CD4-positive, CD25-positive, alpha-beta regulatory T cell (primary cell): Measurements from ENCODE around the gene HGD. TPM values are rescaled to one million over a fixed set of nuclear protein-coding genes. Genes with fewer than 3 reads are reported as not detected.

Experiments
- ATAC-seq, 2 donors: fragments of 150-1000 bp; cut with Tn5 transposase; one replicate each; pipeline ENCODE4 v1.10.0; 2021; ENCODE audit warnings: low read depth in 2 of 2, moderate number of reproducible peaks in 2 of 2, moderate library complexity in 1 of 2
- DNase-seq, 3 donors: peaks; one replicate each; pipeline versions ENCODE4 v3.0.0 to v3.0.0-alpha.2; 2012 to 2022; ENCODE audit warnings: mixed read lengths in 1 of 3
- H3K27ac ChIP-seq: one replicate; pipeline ENCODE4 v1.7.0; 2013; ENCODE audit warnings: mild to moderate bottlenecking, low read length; ENCODE audit not compliant: insufficient read depth, poor library complexity, severe bottlenecking
- H3K27me3 ChIP-seq: one replicate; pipeline ENCODE4 v1.7.0; 2013; ENCODE audit warnings: low read length; ENCODE audit not compliant: control insufficient read depth, insufficient read depth
- H3K36me3 ChIP-seq: one replicate; pipeline ENCODE4 v1.7.0; 2013; ENCODE audit warnings: mild to moderate bottlenecking, low read length, moderate library complexity; ENCODE audit not compliant: control insufficient read depth, insufficient read depth
- H3K4me1 ChIP-seq: 2 replicates; pipeline ENCODE4 v1.7.0; 2013; ENCODE audit warnings: mild to moderate bottlenecking, low read length; ENCODE audit not compliant: insufficient read depth, control insufficient read depth, poor library complexity, severe bottlenecking
- H3K4me3 ChIP-seq: one replicate; pipeline ENCODE4 v1.7.0; 2013; ENCODE audit warnings: low read depth, mild to moderate bottlenecking, low read length, moderate library complexity
- H3K9me3 ChIP-seq, 2 experiments: 1 replicate in 1 of 2; 2 replicates in 1 of 2; pipeline ENCODE4 v1.7.0; 2013; ENCODE audit warnings: low read length in 2 of 2, mild to moderate bottlenecking in 1 of 2, moderate library complexity in 1 of 2; ENCODE audit not compliant: control insufficient read depth in 2 of 2
- H3K27ac Mint-ChIP-seq, 3 donors: one replicate each; pipeline ENCODE4 v1.8.0; 2020 to 2022; ENCODE audit warnings: mild to moderate bottlenecking in 3 of 3, mixed read lengths in 3 of 3, moderate library complexity in 2 of 3
- H3K27me3 Mint-ChIP-seq: one replicate; pipeline ENCODE4 v1.8.0; 2022; ENCODE audit warnings: mild to moderate bottlenecking, mixed read lengths
- H3K36me3 Mint-ChIP-seq: one replicate; pipeline ENCODE4 v1.8.0; 2020; ENCODE audit warnings: mixed read lengths
- H3K4me1 Mint-ChIP-seq, 4 donors: one replicate each; pipeline ENCODE4 v1.8.0; 2020 to 2022; ENCODE audit warnings: mixed read lengths in 4 of 4, mild to moderate bottlenecking in 1 of 4
- H3K4me3 Mint-ChIP-seq, 4 donors: one replicate each; pipeline ENCODE4 v1.8.0; 2020 to 2022; ENCODE audit warnings: mild to moderate bottlenecking in 4 of 4, mixed read lengths in 4 of 4, moderate library complexity in 3 of 4
- H3K9me3 Mint-ChIP-seq, 7 donors: one replicate each; pipeline ENCODE4 v1.8.0; 2020 to 2022; ENCODE audit warnings: mixed read lengths in 7 of 7, mild to moderate bottlenecking in 3 of 7, moderate library complexity in 2 of 7
- polyA plus RNA-seq, 4 donors: library from polyadenylated mRNA; unstranded; fragments of 300-500 nt; fragmentation: Illumina TruSeq; gene quantifications; one replicate each; pipeline ENCODE4 v1.2.3, GENCODE V29; 2021
- total RNA-seq: library from RNA; stranded (reverse); gene quantifications from one replicate; pipeline ENCODE4 v1.2.3, GENCODE V29; 2022

The HGD gene
- total and polyA plus RNA-seq, 5 donors from 2014 or later = 0.25 to 4.7 TPM; not detected in 3

DNA sequence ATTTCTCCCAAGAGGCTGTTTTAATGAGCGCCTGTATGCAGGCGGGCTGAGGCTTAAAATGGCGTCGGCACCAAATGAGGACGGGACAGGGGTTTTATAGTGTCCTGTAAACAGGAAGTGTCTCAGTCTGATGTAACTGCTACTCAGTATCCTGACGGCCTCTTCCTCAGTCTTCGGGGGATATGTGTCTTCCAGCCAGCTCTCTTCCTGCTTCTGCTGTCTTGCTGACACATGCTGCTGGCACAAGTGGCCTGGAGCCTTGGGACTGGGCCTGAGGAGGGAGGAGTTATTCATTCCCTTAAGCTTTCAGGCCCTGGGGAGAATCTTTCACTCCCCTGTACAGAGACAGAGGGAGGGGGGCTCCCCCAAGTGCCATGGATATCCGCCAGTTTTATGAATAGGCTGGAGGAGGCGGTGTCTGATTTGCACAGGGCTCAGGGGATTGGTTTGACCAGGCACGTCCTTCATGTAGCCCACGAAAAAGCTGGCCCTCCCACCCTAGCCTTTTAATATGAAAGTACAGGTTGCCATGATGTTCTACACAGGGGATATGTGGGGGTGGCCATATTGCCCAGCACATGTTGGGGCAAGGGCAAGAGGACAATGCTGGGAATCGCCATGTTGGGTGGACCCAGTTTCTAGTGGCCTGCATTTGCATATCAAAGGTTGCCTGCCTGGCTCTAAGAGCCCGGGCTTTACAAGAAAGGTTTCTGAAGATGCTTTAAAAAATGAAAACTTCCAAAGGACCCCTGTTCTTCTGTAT is 66.0 kb downstream of the HGD start:
- peaks cover 18% of the 10 kb centered on the region for H3K27me3 Mint-ChIP-seq
- H3K9me3 ChIP-seq = no peaks in the 10 kb centered on the region
- no peak overlapping the region for H3K27ac ChIP-seq
- peak overlapping the region in 1 of 3 donors; percentile 18 for H3K27ac Mint-ChIP-seq
- DNase-seq (no peak), ATAC-seq (no peak)
- H3K9me3 Mint-ChIP-seq = peaks cover 0 to 4% (median 0%) of the 10 kb centered on the region in 7 donors
- no peaks in the 10 kb centered on the region for H3K4me1 ChIP-seq
- peaks cover 3% of the 10 kb centered on the region for H3K27me3 ChIP-seq
- no peaks in the 10 kb centered on the region for H3K36me3 Mint-ChIP-seq
- H3K4me3 ChIP-seq = no peak overlapping the region
- no peaks in the 10 kb centered on the region for H3K4me1 Mint-ChIP-seq
- no peak overlapping the region for H3K4me3 Mint-ChIP-seq
- H3K36me3 ChIP-seq = no peaks in the 10 kb centered on the region

GRCh38 chr3:120614765-120615164 is 67.3 kb downstream of the HGD start:
- H3K27me3 Mint-ChIP-seq = peaks cover 23% of the 10 kb centered on the region
- no peak overlapping the region for H3K27ac Mint-ChIP-seq
- Histone ChIP-seq H3K36me3 (no peaks in the 10 kb centered on the region), H3K4me1 (no peaks in the 10 kb centered on the region), H3K27me3 (peaks cover 3% of the 10 kb centered on the region), H3K27ac (no peak overlapping the region), H3K4me3 (no peak overlapping the region), H3K9me3 (no peaks in the 10 kb centered on the region)
- no peak for DNase-seq
- no peaks in the 10 kb centered on the region for H3K36me3 Mint-ChIP-seq
- ATAC-seq = no peak
- H3K4me1 Mint-ChIP-seq = no peaks in the 10 kb centered on the region
- H3K4me3 Mint-ChIP-seq = no peak overlapping the region
- peaks cover 0 to 4% (median 0%) of the 10 kb centered on the region in 7 donors for H3K9me3 Mint-ChIP-seq

DNA sequence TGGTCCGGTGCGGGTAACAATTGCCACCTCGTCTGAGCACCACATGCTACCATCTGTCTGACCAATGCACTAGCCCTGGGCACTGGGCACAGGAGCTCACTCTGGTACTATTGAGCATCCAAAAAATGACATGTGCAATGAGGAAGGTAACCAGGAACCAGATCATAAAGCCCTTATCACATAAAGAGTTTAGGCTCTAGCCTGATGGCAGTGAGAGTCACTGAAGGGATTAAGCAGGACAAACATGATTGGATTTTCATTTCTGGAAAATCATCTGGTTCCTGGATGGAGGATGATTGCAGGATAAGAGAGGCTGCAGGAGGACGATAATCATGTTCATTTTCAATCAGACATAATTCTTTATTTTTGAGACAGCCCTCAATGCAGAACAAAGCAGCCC is 73.5 kb downstream of the HGD start:
- Histone ChIP-seq H3K36me3 (peaks cover 2% of the 10 kb centered on the region), H3K27me3 (peaks cover 5% of the 10 kb centered on the region), H3K4me1 (no peaks in the 10 kb centered on the region), H3K27ac (no peak overlapping the region), H3K9me3 (no peaks in the 10 kb centered on the region), H3K4me3 (no peak overlapping the region)
- Mint-ChIP-seq H3K27me3 (peaks cover 25% of the 10 kb centered on the region), H3K9me3 (peaks cover 0 to 3% (median 0%) of the 10 kb centered on the region in 7 donors), H3K36me3 (no peaks in the 10 kb centered on the region), H3K27ac (peak overlapping the region in 1 of 3 donors; percentile 62), H3K4me3 (no peak overlapping the region), H3K4me1 (no peaks in the 10 kb centered on the region)
- ATAC-seq (no peak), DNase-seq (no peak)

DNA sequence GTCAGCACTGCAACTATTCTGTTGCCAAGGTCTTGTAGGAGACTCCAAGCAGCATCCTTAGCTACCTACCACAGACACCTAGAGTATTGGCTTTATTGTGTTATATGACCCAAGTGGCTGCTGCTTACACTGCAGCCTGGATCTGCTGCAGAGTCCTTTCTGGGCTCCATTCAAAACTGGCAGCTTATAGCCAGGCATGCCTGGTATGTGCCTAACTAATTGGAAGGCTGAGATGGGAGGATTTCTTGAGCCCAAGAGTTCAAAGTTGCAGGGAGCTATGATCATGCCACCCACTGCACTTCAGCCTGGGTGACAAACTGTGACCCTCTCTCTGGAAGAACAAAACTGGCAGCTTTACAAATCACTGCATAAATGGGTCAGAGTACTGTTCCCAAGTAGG is 77.3 kb downstream of the HGD start:
- Mint-ChIP-seq H3K27me3 (peaks cover 4% of the 10 kb centered on the region), H3K36me3 (peaks cover 16% of the 10 kb centered on the region), H3K9me3 (peaks cover 0 to 3% (median 0%) of the 10 kb centered on the region in 7 donors), H3K4me1 (peaks cover 0 to 11% (median 7%) of the 10 kb centered on the region in 4 donors), H3K4me3 (no peak overlapping the region), H3K27ac (no peak overlapping the region)
- Histone ChIP-seq H3K9me3 (no peaks in the 10 kb centered on the region), H3K4me3 (no peak overlapping the region), H3K27ac (no peak overlapping the region), H3K27me3 (peaks cover 2% of the 10 kb centered on the region), H3K4me1 (no peaks in the 10 kb centered on the region), H3K36me3 (peaks cover 34% of the 10 kb centered on the region)
- ATAC-seq (no peak), DNase-seq (no peak)

- no peak for DNase-seq
- H3K36me3 Mint-ChIP-seq = peaks cover 16% of the 10 kb centered on the region
- H3K4me1 ChIP-seq = peaks cover 2% of the 10 kb centered on the region
- H3K9me3 Mint-ChIP-seq = no peaks in the 10 kb centered on the region
- H3K4me3 Mint-ChIP-seq = no peak overlapping the region
- H3K4me1 Mint-ChIP-seq = peaks cover 0 to 11% (median 7%) of the 10 kb centered on the region in 4 donors
- H3K9me3 ChIP-seq = no peaks in the 10 kb centered on the region
- H3K27me3 ChIP-seq = no peaks in the 10 kb centered on the region
- no peaks in the 10 kb centered on the region for H3K27me3 Mint-ChIP-seq
- peaks cover 37% of the 10 kb centered on the region for H3K36me3 ChIP-seq
- no peak overlapping the region for H3K27ac Mint-ChIP-seq
- no peak for ATAC-seq
- no peak overlapping the region for H3K27ac ChIP-seq
- no peak overlapping the region for H3K4me3 ChIP-seq
Measured at GRCh38 chr3:120604382-120604781, 77.7 kb downstream of the HGD start.

- Mint-ChIP-seq H3K27me3 (no peaks in the 10 kb centered on the region), H3K36me3 (peaks cover 16% of the 10 kb centered on the region), H3K4me3 (no peak overlapping the region), H3K9me3 (no peaks in the 10 kb centered on the region), H3K27ac (peak overlapping the region in 1 of 3 donors; percentile 7), H3K4me1 (peaks cover 0 to 11% (median 8%) of the 10 kb centered on the region in 4 donors)
- no peak for DNase-seq
- Histone ChIP-seq H3K4me3 (no peak overlapping the region), H3K36me3 (peaks cover 51% of the 10 kb centered on the region), H3K4me1 (peaks cover 18% of the 10 kb centered on the region), H3K9me3 (no peaks in the 10 kb centered on the region), H3K27ac (no peak overlapping the region), H3K27me3 (no peaks in the 10 kb centered on the region)
- ATAC-seq = no peak
Measured at GRCh38 chr3:120602682-120603081, 79.4 kb downstream of the HGD start.

GRCh38 chr3:120601554-120601953 is 80.5 kb downstream of the HGD start:
- no peaks in the 10 kb centered on the region for H3K27me3 Mint-ChIP-seq
- H3K27ac Mint-ChIP-seq = peak overlapping the region in 1 of 3 donors; percentile 57
- H3K9me3 ChIP-seq = no peaks in the 10 kb centered on the region

GRCh38 chr3:120599211-120599610 is 82.8 kb downstream of the HGD start:
- Histone ChIP-seq H3K27me3 (no peaks in the 10 kb centered on the region), H3K9me3 (no peaks in the 10 kb centered on the region), H3K36me3 (peaks cover 51% of the 10 kb centered on the region), H3K27ac (peak overlapping the region; percentile 2), H3K4me1 (peaks cover 32% of the 10 kb centered on the region), H3K4me3 (peak overlapping the region; percentile 43)
- no peak overlapping the region for H3K27ac Mint-ChIP-seq
- H3K36me3 Mint-ChIP-seq = peaks cover 16% of the 10 kb centered on the region
- H3K27me3 Mint-ChIP-seq = peaks cover 6% of the 10 kb centered on the region
- DNase-seq = no peak
- H3K4me3 Mint-ChIP-seq = no peak overlapping the region
- no peaks in the 10 kb centered on the region for H3K9me3 Mint-ChIP-seq
- peaks cover 0 to 19% (median 17%) of the 10 kb centered on the region in 4 donors for H3K4me1 Mint-ChIP-seq
- no peak for ATAC-seq

More at GRCh38 chr3:120601554-120601953, 80.5 kb downstream of the HGD start:
- H3K36me3 Mint-ChIP-seq = peaks cover 16% of the 10 kb centered on the region
- ATAC-seq (no peak), DNase-seq (no peak)
- Histone ChIP-seq H3K36me3 (peaks cover 51% of the 10 kb centered on the region), H3K4me3 (no peak overlapping the region), H3K4me1 (peaks cover 25% of the 10 kb centered on the region), H3K27me3 (no peaks in the 10 kb centered on the region), H3K27ac (no peak overlapping the region)
- no peak overlapping the region for H3K4me3 Mint-ChIP-seq
- H3K4me1 Mint-ChIP-seq = peaks cover 0 to 14% (median 12%) of the 10 kb centered on the region in 4 donors
- no peaks in the 10 kb centered on the region for H3K9me3 Mint-ChIP-seq
